Thyroid gland (tissue), 4 donors: ENCODE results near the gene DPF3. TPM values are rescaled to one million over a fixed set of nuclear protein-coding genes. Genes with fewer than 3 reads are reported as not detected.

Experiments
- DNase-seq, 2 donors: peaks; one replicate each; pipeline ENCODE4 v3.0.0-alpha.2; 2019
- H3K27ac ChIP-seq, 3 donors: fragments of 200-600 bp; sonication (generic); 1 replicate in 2 of 3; 2 replicates in 1 of 3; pipeline ENCODE4 v1.5.1; 2016 to 2019; ENCODE audit warnings: mild to moderate bottlenecking in 1 of 3, moderate library complexity in 1 of 3
- H3K27me3 ChIP-seq: fragments of 200-600 bp; sonication (generic); one replicate; pipeline ENCODE4 v1.5.1; 2019
- H3K36me3 ChIP-seq, 2 donors: fragments of 200-600 bp; sonication (generic); one replicate each; pipeline ENCODE4 v1.5.1; 2016 to 2019
- H3K4me1 ChIP-seq, 2 donors: fragments of 200-600 bp; sonication (generic); one replicate each; pipeline ENCODE4 v1.5.1; 2017 to 2019
- H3K4me3 ChIP-seq, 3 donors: fragments of 200-600 bp; sonication (generic); replicated peaks in 1 of 3; 1 replicate in 2 of 3; 2 replicates in 1 of 3; pipeline ENCODE4 v1.5.1; 2016; ENCODE audit warnings: mild to moderate bottlenecking in 1 of 3
- H3K9me3 ChIP-seq: fragments of 200-600 bp; sonication (generic); one replicate; pipeline ENCODE4 v1.5.1; 2017
- POLR2A ChIP-seq, 2 donors: fragments of 450-650 bp; IDR thresholded peaks; one replicate each; pipeline ENCODE4 v1.6.1; 2017; ENCODE audit warnings: antibody characterized with exemption in 2 of 2, mild to moderate bottlenecking in 2 of 2, moderate library complexity in 1 of 2
- WGBS, 2 donors: methylation state at CpG; one replicate each; pipeline ENCODE4 v1.1.5; 2017; 5-methylcytosine and 5-hydroxymethylcytosine counted together
- intact Hi-C: fragments of 100-400 bp; cut with DNase I; formaldehyde crosslinking; loops from one replicate; pipeline ENCODE4 v1.15.1; 2023
- total RNA-seq, 4 donors: library from RNA; depleted of rRNA; stranded (reverse); fragments of >200 nt; gene quantifications; one replicate each; pipeline ENCODE4 v1.2.3, GENCODE V29; 2016
- TF ChIP-seq, protein P1 (sequence below), 6 experiments: fragments of 200-600 bp in 3 of 6; fragments of 450-650 bp in 3 of 6; sonication (generic) in 3 of 6; IDR thresholded peaks; one replicate each; pipeline ENCODE4 v1.5.1; 2016 to 2019; ENCODE audit warnings: antibody characterized with exemption in 6 of 6, mild to moderate bottlenecking in 2 of 6, inconsistent platforms in 1 of 6, moderate library complexity in 1 of 6

The DPF3 gene
- total RNA-seq, 4 donors from 2014 or later = 0.27 to 3.3 (median 1.3) TPM

DNA sequence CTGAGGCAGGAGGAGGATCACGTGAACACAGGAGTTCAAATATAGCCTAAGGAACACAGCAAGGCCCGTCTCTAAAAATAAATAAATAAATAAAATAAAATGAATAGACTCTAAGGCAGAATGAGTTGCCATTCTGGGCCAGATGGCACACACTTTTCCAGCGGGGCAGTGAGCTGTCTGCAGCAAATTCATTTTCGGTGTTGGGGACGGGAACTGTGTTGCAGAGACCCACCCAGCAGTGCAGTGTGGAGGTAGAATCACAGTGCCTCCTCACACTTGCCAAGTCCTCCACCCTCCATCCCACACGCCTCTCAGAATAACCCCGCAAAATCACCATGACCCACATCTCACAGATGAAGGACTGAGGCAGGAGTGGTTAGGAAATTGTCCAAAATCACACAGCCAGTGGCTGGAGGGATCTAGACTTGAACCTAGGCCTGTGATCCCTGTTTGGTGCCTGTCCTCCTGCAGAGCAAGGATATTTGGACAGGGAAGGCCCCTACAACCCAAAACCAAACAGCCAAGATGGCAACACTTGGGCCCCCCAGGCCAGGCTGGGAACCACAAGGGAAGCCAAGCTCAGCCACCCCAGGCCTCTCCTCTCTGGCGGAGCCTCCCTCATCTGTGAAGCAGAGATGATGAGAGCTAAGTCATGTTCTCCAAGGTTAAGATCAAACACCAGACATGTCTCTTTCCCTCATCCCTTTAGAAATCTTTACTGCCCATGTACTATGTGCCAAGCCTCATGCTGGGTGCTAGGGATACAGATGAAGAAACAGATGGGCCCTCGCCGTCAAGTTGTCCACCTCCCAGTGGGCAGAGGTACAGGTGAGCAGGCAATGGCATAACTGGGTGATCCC lies 152.7 kb downstream of the DPF3 start:
- 93 to 98% methylated on average over 9 to 10 of the region's 10 CpGs for WGBS, 2 donors
- Histone ChIP-seq H3K9me3 (no peaks in the 10 kb centered on the region), H3K27me3 (no peaks in the 10 kb centered on the region), H3K27ac (no peak overlapping the region), H3K36me3 (no peaks in the 10 kb centered on the region), H3K4me3 (no peak overlapping the region), H3K4me1 (no peaks in the 10 kb centered on the region)
- no peak for DNase-seq
- intact Hi-C loops = no loop called here
- TF ChIP-seq, protein P1, sequence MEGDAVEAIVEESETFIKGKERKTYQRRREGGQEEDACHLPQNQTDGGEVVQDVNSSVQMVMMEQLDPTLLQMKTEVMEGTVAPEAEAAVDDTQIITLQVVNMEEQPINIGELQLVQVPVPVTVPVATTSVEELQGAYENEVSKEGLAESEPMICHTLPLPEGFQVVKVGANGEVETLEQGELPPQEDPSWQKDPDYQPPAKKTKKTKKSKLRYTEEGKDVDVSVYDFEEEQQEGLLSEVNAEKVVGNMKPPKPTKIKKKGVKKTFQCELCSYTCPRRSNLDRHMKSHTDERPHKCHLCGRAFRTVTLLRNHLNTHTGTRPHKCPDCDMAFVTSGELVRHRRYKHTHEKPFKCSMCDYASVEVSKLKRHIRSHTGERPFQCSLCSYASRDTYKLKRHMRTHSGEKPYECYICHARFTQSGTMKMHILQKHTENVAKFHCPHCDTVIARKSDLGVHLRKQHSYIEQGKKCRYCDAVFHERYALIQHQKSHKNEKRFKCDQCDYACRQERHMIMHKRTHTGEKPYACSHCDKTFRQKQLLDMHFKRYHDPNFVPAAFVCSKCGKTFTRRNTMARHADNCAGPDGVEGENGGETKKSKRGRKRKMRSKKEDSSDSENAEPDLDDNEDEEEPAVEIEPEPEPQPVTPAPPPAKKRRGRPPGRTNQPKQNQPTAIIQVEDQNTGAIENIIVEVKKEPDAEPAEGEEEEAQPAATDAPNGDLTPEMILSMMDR (IDR thresholded peaks at IDR 0.05) = no peak
- no peak for TF ChIP-seq POLR2A (IDR thresholded peaks at IDR 0.05)

DNA sequence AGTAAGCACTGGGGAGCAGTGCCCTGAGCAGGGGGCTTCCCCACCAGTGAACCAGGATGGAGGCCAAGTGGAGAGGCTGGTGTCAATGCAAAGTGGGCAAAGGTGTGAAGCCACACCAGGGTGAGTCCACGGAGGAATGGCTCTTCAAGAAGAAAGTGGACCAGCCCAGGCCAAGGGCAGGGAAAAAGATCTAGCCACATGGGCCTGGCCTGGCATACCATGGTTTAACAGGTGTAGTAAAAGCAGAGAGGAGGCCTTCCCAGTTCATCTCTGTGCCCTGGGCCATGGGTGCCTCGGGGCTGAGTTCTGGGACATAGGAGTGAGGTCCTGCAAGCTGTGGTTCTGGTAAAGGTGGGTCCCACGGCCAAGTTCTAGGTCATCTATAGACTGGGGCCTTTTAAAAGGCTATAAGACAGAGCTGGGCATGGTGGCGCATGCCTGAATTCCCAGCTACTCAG lies 153.4 kb downstream of the DPF3 start:
- no peak for DNase-seq
- no peak overlapping the region for H3K27ac ChIP-seq
- intact Hi-C loops = no loop called here

DNA sequence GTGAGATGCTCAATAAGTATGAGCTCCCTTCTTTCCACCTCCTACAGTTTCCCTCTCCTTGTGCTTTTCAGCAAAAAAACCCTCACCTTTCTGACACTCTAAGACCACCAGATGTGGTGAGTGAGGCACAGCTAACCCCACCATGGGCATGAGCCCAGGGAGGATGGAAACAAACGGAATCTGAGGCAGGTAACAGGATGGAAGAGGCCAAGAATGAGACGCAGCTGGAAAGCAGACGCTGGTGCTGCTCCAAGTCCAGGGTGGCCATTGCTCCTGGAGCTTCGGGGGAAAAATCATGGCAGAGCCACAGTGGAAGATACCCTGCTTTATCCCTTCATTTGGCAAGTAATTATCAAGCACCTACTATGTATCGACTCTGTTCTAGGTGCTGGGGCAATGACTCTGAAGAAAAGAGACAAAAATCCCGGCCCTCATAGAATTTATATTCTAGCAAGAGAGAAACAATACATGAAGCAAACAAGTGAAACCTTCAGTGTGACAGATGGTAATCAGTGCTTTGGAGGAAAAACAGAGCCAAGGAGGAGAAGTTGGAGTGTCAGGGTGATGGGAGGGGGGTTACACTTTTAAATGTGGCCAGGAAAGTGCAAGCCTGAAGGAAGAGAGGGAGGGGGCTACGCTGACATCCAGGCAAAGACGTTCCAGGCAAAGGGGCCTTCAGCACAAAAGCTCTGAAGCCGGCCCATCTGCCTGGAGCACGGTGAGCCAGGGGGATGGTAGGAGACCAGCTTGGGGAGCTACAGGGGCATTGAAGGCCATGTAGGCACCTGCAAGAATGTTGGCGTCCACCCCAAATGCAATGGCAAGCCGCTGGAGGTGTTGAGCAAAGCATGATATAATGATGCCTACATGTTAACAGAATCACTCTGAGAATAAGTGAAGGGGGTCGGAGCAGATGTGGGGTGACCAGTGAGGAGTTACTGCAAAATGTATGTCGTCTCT lies 154.2 kb downstream of the DPF3 start:
- H3K27ac ChIP-seq = no peak overlapping the region
- DNase-seq = no peak
- no peak overlapping the region for H3K4me3 ChIP-seq
- TF ChIP-seq, protein P1 (IDR thresholded peaks at IDR 0.05) = no peak
- TF ChIP-seq POLR2A (IDR thresholded peaks at IDR 0.05) = no peak
- no peaks in the 10 kb centered on the region for H3K27me3 ChIP-seq
- intact Hi-C loops = no loop called here
- 88 to 89% methylated on average over 14 of the region's 14 CpGs for WGBS, 2 donors
- H3K4me1 ChIP-seq = no peaks in the 10 kb centered on the region
- H3K36me3 ChIP-seq = no peaks in the 10 kb centered on the region
- no peaks in the 10 kb centered on the region for H3K9me3 ChIP-seq

More for the DNA sequence above, 153.4 kb downstream of the DPF3 start:
- TF ChIP-seq, protein P1 (IDR thresholded peaks at IDR 0.05) = no peak
- TF ChIP-seq POLR2A (IDR thresholded peaks at IDR 0.05) = no peak
- Histone ChIP-seq H3K36me3 (no peaks in the 10 kb centered on the region), H3K9me3 (no peaks in the 10 kb centered on the region), H3K4me1 (no peaks in the 10 kb centered on the region), H3K27me3 (no peaks in the 10 kb centered on the region), H3K4me3 (no peak overlapping the region)
- WGBS, 2 donors = 93 to 99% methylated on average over 4 of the region's 4 CpGs

DNA sequence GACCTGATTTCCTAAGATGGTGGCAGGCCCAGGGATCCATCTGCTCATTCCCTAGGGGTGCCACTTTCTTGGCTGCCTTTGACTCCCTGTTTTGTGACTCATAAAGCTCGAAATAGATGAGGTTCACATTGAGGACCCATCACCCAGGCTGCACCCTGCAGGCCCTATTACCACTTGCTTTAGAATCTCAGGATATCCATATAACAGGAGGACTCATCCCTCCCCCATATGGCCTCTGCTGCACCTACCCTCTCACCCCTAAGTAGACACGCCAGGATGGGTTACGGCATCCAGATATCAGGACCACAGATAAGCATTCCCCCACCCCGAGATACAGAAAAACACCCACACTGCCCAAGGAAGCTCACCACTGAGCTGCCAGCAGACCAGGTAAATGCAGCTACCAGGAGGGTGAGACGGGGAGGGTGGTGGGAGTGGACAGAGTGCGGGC lies 155.7 kb downstream of the DPF3 start:
- Histone ChIP-seq H3K4me3 (no peak overlapping the region), H3K36me3 (no peaks in the 10 kb centered on the region), H3K9me3 (no peaks in the 10 kb centered on the region), H3K27me3 (no peaks in the 10 kb centered on the region), H3K27ac (no peak overlapping the region), H3K4me1 (no peaks in the 10 kb centered on the region)
- no peak for DNase-seq
- WGBS, 2 donors = 88 to 93% methylated on average over 6 of the region's 6 CpGs
- no peak for TF ChIP-seq POLR2A (IDR thresholded peaks at IDR 0.05)
- TF ChIP-seq, protein P1 (IDR thresholded peaks at IDR 0.05) = no peak
- intact Hi-C loops = no loop called here
